B cell (primary cell): ENCODE measurements around the gene TMC1. TPM values are rescaled to one million over a fixed set of nuclear protein-coding genes. Genes with fewer than 3 reads are reported as not detected.

Experiments
- ATAC-seq: fragments of 200-7000 bp; cut with Tn5 transposase; one replicate; pipeline ENCODE4 v1.10.0; 2021; ENCODE audit warnings: low read depth, mild to moderate bottlenecking, moderate number of reproducible peaks, moderate library complexity
- CTCF ChIA-PET: fragments of 350-600 bp; sonication (Branson Sonifier 250); formaldehyde crosslinking; loops from one replicate; lab custom pipeline; 2021; ENCODE audit warnings: antibody characterized with exemption, inconsistent platforms; lab: Charles Lee
- POLR2A ChIA-PET: fragments of 350-600 bp; sonication (Branson Sonifier 250); formaldehyde crosslinking; loops from one replicate; lab custom pipeline; 2021; ENCODE audit warnings: antibody characterized with exemption; lab: Charles Lee
- DNase-seq: peaks from one replicate; pipeline ENCODE4 v3.0.0; 2013
- H2AFZ ChIP-seq: 2 replicates; pipeline ENCODE4 v1.6.1; 2012; ENCODE audit warnings: mild to moderate bottlenecking, low read depth, low read length; ENCODE audit not compliant: insufficient read depth, poor library complexity, severe bottlenecking
- H3K27ac ChIP-seq, 2 donors: 1 replicate in 1 of 2; 2 replicates in 1 of 2; pipeline ENCODE4 v1.5.1; 2012 to 2013; ENCODE audit warnings: low read length in 2 of 2, mild to moderate bottlenecking in 2 of 2, moderate library complexity in 1 of 2
- H3K27me3 ChIP-seq, 4 experiments: fragments of 200-600 bp in 1 of 4; sonication (generic) in 1 of 4; replicated peaks in 1 of 4; 1 replicate in 2 of 4; 2 replicates in 2 of 4; pipeline versions ENCODE4 v1.6.1 to v1.7.0; 2013 to 2016; ENCODE audit warnings: low read length in 3 of 4, mild to moderate bottlenecking in 2 of 4, mixed read lengths in 1 of 4, moderate library complexity in 1 of 4; ENCODE audit not compliant: insufficient read depth in 4 of 4, control insufficient read depth in 3 of 4; ENCODE audit errors: control extremely low read depth in 1 of 4
- H3K36me3 ChIP-seq, 2 experiments: replicated peaks in 1 of 2; 1 replicate in 1 of 2; 2 replicates in 1 of 2; pipeline versions ENCODE4 v1.6.1 to v1.7.1; 2013; ENCODE audit warnings: low read length in 1 of 2; ENCODE audit not compliant: insufficient read depth in 2 of 2, control insufficient read depth in 1 of 2; ENCODE audit errors: control extremely low read depth in 1 of 2, extremely low read depth in 1 of 2
- H3K4me1 ChIP-seq, 2 donors: fragments of 200-600 bp in 1 of 2; sonication (generic) in 1 of 2; 1 replicate in 1 of 2; 2 replicates in 1 of 2; pipeline versions ENCODE4 v1.5.1 to v1.6.1; 2013 to 2017; ENCODE audit warnings: low read length in 2 of 2; ENCODE audit not compliant: control insufficient read depth in 2 of 2, insufficient read depth in 2 of 2
- H3K4me2 ChIP-seq: replicated peaks from 2 replicates; pipeline ENCODE3; 2012; ENCODE audit warnings: mild to moderate bottlenecking, low read depth, low read length; ENCODE audit not compliant: poor library complexity, severe bottlenecking
- H3K4me3 ChIP-seq, 5 experiments: fragments of 200-600 bp in 1 of 5; sonication (generic) in 1 of 5; 1 replicate in 3 of 5; 2 replicates in 2 of 5; pipeline versions ENCODE4 v1.5.1 to v1.7.0; 2011 to 2016; ENCODE audit warnings: low read length in 4 of 5, mild to moderate bottlenecking in 4 of 5, low read depth in 2 of 5, control low read depth in 1 of 5, moderate library complexity in 1 of 5; ENCODE audit not compliant: insufficient read depth in 1 of 5; ENCODE audit errors: control extremely low read depth in 1 of 5, extremely low read depth in 1 of 5
- H3K79me2 ChIP-seq: fragments of 200-600 bp; sonication (generic); one replicate; pipeline ENCODE4 v1.6.0; 2016; ENCODE audit warnings: low read length; ENCODE audit not compliant: control insufficient read depth, insufficient read depth
- H3K9ac ChIP-seq: fragments of 200-600 bp; sonication (generic); 2 replicates; pipeline ENCODE4 v1.6.1; 2017; ENCODE audit warnings: mild to moderate bottlenecking, low read length, moderate library complexity
- H3K9me3 ChIP-seq, 3 donors: one replicate each; pipeline versions ENCODE4 v1.6.1 to v1.7.1; 2013; ENCODE audit warnings: low read length in 2 of 3; ENCODE audit not compliant: control insufficient read depth in 2 of 3, insufficient read depth in 1 of 3; ENCODE audit errors: control extremely low read depth in 1 of 3
- H4K20me1 ChIP-seq: 2 replicates; pipeline ENCODE4 v1.6.0; 2012; ENCODE audit warnings: mild to moderate bottlenecking, low read length; ENCODE audit not compliant: insufficient read depth, control insufficient read depth, poor library complexity, severe bottlenecking
- H3K27ac Mint-ChIP-seq: one replicate; pipeline ENCODE4 v1.8.0; 2021; ENCODE audit warnings: mixed read lengths
- H3K27me3 Mint-ChIP-seq: one replicate; pipeline ENCODE4 v1.8.0; 2021; ENCODE audit warnings: mixed read lengths
- H3K4me1 Mint-ChIP-seq: one replicate; pipeline ENCODE4 v1.8.0; 2021; ENCODE audit warnings: mixed read lengths
- H3K4me3 Mint-ChIP-seq: one replicate; pipeline ENCODE4 v1.8.0; 2021; ENCODE audit warnings: mixed read lengths
- H3K9me3 Mint-ChIP-seq: one replicate; pipeline ENCODE4 v1.8.0; 2022; ENCODE audit warnings: mixed read lengths; ENCODE audit not compliant: insufficient read depth
- EZH2 ChIP-seq: IDR thresholded peaks from 2 replicates; pipeline ENCODE4 v1.6.1; 2012; ENCODE audit warnings: borderline replicate concordance, low read depth, mild to moderate bottlenecking, moderate library complexity, low read length; ENCODE audit not compliant: insufficient read depth, poor library complexity, severe bottlenecking
- WGBS: methylation state at CpG from one replicate; pipeline ENCODE4 v1.1.5; 2013; ENCODE audit warnings: missing lambda C conversion rate; ENCODE audit not compliant: insufficient coverage; 5-methylcytosine and 5-hydroxymethylcytosine counted together
- intact Hi-C: fragments of 100-400 bp; cut with micrococcal nuclease; formaldehyde crosslinking; loops from one replicate; pipeline ENCODE4 v1.10.0; 2022
- polyA plus RNA-seq: library from polyadenylated mRNA; depleted of rRNA; stranded (reverse); fragments of >200 nt; gene quantifications from 2 replicates; pipeline ENCODE4 v1.2.3, GENCODE V29; 2012
- total RNA-seq, 2 donors: library from RNA; stranded (reverse); fragments of 120-200 nt in 1 of 2; gene quantifications; 1 replicate in 1 of 2; 2 replicates in 1 of 2; pipeline versions ENCODE4 v1.2.3 to v1.2.4, GENCODE V29; 2013 to 2022
- TF ChIP-seq, protein P1 (sequence below): fragments of 200-600 bp; IDR thresholded peaks from one replicate; pipeline ENCODE4 v1.8.0; 2022; ENCODE audit warnings: antibody characterized with exemption, mild to moderate bottlenecking

The TMC1 gene
- total and polyA plus RNA-seq, 2 donors (not counting 1 experiment from before 2014, with no cell fraction given), result not detected

DNA sequence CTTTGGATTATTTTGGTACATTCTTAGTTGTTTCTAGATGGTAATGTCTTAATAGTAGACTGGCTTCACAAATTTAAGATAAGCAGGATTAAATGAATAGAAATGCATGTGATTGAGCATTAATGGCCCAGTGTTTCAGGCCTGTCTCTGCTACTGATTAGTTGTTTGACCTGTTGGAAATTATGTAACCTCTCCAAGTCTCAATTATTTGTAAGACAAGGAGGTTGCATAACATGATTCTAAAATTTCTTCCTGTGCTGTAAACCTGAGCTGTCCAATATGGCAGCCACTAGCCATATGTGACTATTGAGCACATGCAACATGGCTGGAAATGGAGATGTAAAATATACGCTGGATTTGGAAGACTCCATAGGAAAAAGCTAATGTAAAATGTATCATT is 333.9 kb downstream of the TMC1 start:
- H3K79me2 ChIP-seq, result no peaks in the 10 kb centered on the region
- no CpG with 5 or more reads among the region's 1 CpG for WGBS
- ATAC-seq, result no peak
- no peaks in the 10 kb centered on the region for H3K9me3 Mint-ChIP-seq
- H4K20me1 ChIP-seq, result no peaks in the 10 kb centered on the region
- no peaks in the 10 kb centered on the region for H3K36me3 ChIP-seq
- H3K27me3 ChIP-seq, result no peaks in the 10 kb centered on the region
- no peaks in the 10 kb centered on the region for H3K4me1 ChIP-seq
- intact Hi-C loops, result loop anchor here (5.0 kb wide), 1 partner anchor 327 kb away; no protein-coding TSS in a partner anchor
- CTCF ChIA-PET, result interaction anchor here (1.3 kb wide), 1 partner anchor 168 kb away, joined by 3 read pairs; no protein-coding TSS in a partner anchor
- H3K4me1 Mint-ChIP-seq, result no peaks in the 10 kb centered on the region
- no peak overlapping the region for H3K9ac ChIP-seq
- no peak overlapping the region for H2AFZ ChIP-seq
- no peak for DNase-seq
- H3K27ac Mint-ChIP-seq, result no peak overlapping the region
- no peaks in the 10 kb centered on the region for H3K27me3 Mint-ChIP-seq
- H3K27ac ChIP-seq, result no peak overlapping the region
- H3K4me3 Mint-ChIP-seq, result no peak overlapping the region
- no peaks in the 10 kb centered on the region for H3K9me3 ChIP-seq
- TF ChIP-seq, protein P1, sequence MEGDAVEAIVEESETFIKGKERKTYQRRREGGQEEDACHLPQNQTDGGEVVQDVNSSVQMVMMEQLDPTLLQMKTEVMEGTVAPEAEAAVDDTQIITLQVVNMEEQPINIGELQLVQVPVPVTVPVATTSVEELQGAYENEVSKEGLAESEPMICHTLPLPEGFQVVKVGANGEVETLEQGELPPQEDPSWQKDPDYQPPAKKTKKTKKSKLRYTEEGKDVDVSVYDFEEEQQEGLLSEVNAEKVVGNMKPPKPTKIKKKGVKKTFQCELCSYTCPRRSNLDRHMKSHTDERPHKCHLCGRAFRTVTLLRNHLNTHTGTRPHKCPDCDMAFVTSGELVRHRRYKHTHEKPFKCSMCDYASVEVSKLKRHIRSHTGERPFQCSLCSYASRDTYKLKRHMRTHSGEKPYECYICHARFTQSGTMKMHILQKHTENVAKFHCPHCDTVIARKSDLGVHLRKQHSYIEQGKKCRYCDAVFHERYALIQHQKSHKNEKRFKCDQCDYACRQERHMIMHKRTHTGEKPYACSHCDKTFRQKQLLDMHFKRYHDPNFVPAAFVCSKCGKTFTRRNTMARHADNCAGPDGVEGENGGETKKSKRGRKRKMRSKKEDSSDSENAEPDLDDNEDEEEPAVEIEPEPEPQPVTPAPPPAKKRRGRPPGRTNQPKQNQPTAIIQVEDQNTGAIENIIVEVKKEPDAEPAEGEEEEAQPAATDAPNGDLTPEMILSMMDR, result no peak
- TF ChIP-seq EZH2, result no peak
- POLR2A ChIA-PET, result no interaction called here
- H3K4me2 ChIP-seq, result no peak overlapping the region
- H3K4me3 ChIP-seq, result no peak overlapping the region

DNA sequence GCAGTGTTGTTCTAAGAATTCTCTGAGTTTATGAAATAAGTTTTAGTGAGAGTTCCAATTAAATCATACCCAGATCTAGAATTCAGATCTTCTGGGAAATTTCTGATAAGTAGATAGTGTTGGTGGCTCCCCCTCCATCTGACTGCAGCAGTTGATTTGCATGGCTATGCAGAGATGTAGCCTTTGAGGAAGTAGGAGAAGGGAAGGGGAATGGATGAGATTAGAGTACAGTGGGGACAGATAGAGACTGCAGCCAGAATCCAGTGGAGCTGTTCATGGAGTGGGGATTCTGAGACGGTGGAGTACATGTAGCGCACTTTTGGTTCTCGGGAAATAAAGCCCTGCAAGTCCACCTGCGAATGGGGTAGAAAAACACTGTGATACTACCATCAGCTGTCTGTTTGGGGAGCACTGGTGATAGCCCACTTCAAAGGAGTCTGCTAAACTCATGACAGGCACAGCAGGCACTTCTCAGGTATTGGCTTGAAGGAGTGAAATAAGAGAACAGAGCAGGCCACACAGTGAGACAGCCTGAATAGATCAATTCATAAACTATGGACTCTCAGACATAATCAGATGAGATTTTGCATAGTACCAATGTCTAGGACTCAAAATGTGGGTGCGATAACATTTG is 334.6 kb downstream of the TMC1 start:
- Mint-ChIP-seq H3K27ac (no peak overlapping the region), H3K4me3 (no peak overlapping the region), H3K4me1 (peaks cover 2% of the 10 kb centered on the region), H3K9me3 (no peaks in the 10 kb centered on the region), H3K27me3 (no peaks in the 10 kb centered on the region)
- TF ChIP-seq EZH2, result no peak
- TF ChIP-seq, protein P1, result no peak
- ATAC-seq (no peak), DNase-seq (no peak)
- CTCF ChIA-PET, result interaction anchor here (1.3 to 1.5 kb wide), 3 partner anchors 166 to 226 kb away, joined by 3 to 9 read pairs (median 5); no protein-coding TSS in a partner anchor
- Histone ChIP-seq H4K20me1 (no peaks in the 10 kb centered on the region), H3K4me1 (no peaks in the 10 kb centered on the region), H3K36me3 (no peaks in the 10 kb centered on the region), H3K27ac (no peak overlapping the region), H2AFZ (no peak overlapping the region), H3K79me2 (no peaks in the 10 kb centered on the region), H3K9me3 (no peaks in the 10 kb centered on the region), H3K27me3 (no peaks in the 10 kb centered on the region), H3K4me2 (no peak overlapping the region), H3K4me3 (no peak overlapping the region), H3K9ac (no peak overlapping the region)
- POLR2A ChIA-PET, result no interaction called here
- WGBS, result 89% methylated on average over 4 of the region's 5 CpGs
- intact Hi-C loops, result loop anchor here (2.0 to 5.0 kb wide), 2 partner anchors 227 to 326 kb away; no protein-coding TSS in a partner anchor
